GM12878 (cell line): Measurements from ENCODE around the gene UBXN11. TPM values are rescaled to one million over a fixed set of nuclear protein-coding genes. Genes with fewer than 3 reads are reported as not detected.

Experiments
- CHD1 ChIP-seq: IDR thresholded peaks from 2 replicates; pipeline ENCODE4 v1.6.1; 2012; ENCODE audit warnings: low read depth, low read length, improper control_type of control experiment
- EGR1 ChIP-seq, 2 experiments: IDR thresholded peaks; 1 replicate in 1 of 2; 2 replicates in 1 of 2; pipeline ENCODE4 v1.6.1; 2011 to 2012; ENCODE audit warnings: low read depth in 2 of 2, low read length in 2 of 2, borderline replicate concordance in 1 of 2, mild to moderate bottlenecking in 1 of 2, moderate library complexity in 1 of 2
- EZH2 ChIP-seq: IDR thresholded peaks from 2 replicates; pipeline ENCODE4 v1.6.1; 2012; ENCODE audit warnings: low read depth, mild to moderate bottlenecking, control low read depth, inconsistent platforms, low read length, borderline replicate concordance; ENCODE audit not compliant: control insufficient read depth
- FOS ChIP-seq: IDR thresholded peaks from 3 replicates; pipeline ENCODE4 v1.6.1; 2011; ENCODE audit warnings: borderline replicate concordance; ENCODE audit not compliant: insufficient read length; ENCODE audit errors: extremely low read depth
- IRF3 ChIP-seq: fragments of 450-650 bp; IDR thresholded peaks from 2 replicates; pipeline ENCODE4 v1.6.1; 2014; ENCODE audit warnings: mild to moderate bottlenecking
- JUND ChIP-seq: IDR thresholded peaks from 2 replicates; pipeline ENCODE4 v1.6.1; 2012; ENCODE audit warnings: low read depth, mild to moderate bottlenecking, low read length, improper control_type of control experiment, moderate library complexity
- NBN ChIP-seq: fragments of 450-650 bp; IDR thresholded peaks from 2 replicates; pipeline ENCODE4 v1.6.1; 2016
- PAX5 ChIP-seq: IDR thresholded peaks from 2 replicates; pipeline ENCODE4 v1.6.1; 2011; ENCODE audit warnings: low read depth, low read length, borderline replicate concordance
- POLR2AphosphoS2 ChIP-seq: IDR thresholded peaks from 2 replicates; pipeline ENCODE4 v1.6.1; 2011; ENCODE audit warnings: low read depth, mild to moderate bottlenecking, low read length, improper control_type of control experiment, moderate library complexity
- RCOR1 ChIP-seq: conservative IDR thresholded peaks from 2 replicates; pipeline ENCODE4 v1.6.1; 2012; ENCODE audit warnings: low read depth, low read length, improper control_type of control experiment
- RELA ChIP-seq: fragments of 450-650 bp; IDR thresholded peaks from 2 replicates; pipeline ENCODE4 v1.8.0; 2014; ENCODE audit warnings: borderline replicate concordance; ENCODE audit not compliant: partially characterized antibody
- REST ChIP-seq: IDR thresholded peaks from 2 replicates; pipeline ENCODE4 v1.6.1; 2012; ENCODE audit warnings: mild to moderate bottlenecking, low read depth, low read length
- SREBF2 ChIP-seq: IDR thresholded peaks from 2 replicates; pipeline ENCODE4 v1.6.1; 2012; ENCODE audit warnings: mild to moderate bottlenecking, low read length
- SRF ChIP-seq, 2 experiments: IDR thresholded peaks; 2 replicates each; pipeline ENCODE4 v1.6.1; 2011; ENCODE audit warnings: low read depth in 2 of 2, low read length in 2 of 2, mild to moderate bottlenecking in 1 of 2, moderate library complexity in 1 of 2
- STAT1 ChIP-seq: fragments of 450-650 bp; conservative IDR thresholded peaks from 2 replicates; pipeline ENCODE4 v1.6.1; 2014; ENCODE audit warnings: antibody characterized with exemption, mild to moderate bottlenecking
- ZBTB4 ChIP-seq: fragments of 450-650 bp; formaldehyde crosslinking; IDR thresholded peaks from 2 replicates; pipeline ENCODE4 v1.4.0; 2022; ENCODE audit warnings: mild to moderate bottlenecking, moderate library complexity
- ZBTB40 ChIP-seq: fragments of 450-650 bp; IDR thresholded peaks from 2 replicates; pipeline ENCODE4 v1.6.1; 2016; ENCODE audit warnings: mild to moderate bottlenecking, moderate library complexity, borderline replicate concordance
- polyA plus RNA-seq, 11 experiments: library from polyadenylated mRNA; depleted of rRNA in 4 of 11; unstranded in 6 of 11; stranded (reverse) in 5 of 11; fragments of >200 nt; fragmentation: Nextera tagmentation in 4 of 11; fragmentation: Illumina TruSeq in 1 of 11; extraction: Ambion mirVana in 4 of 11; extraction: Trizol in 1 of 11; gene quantifications; 1 replicate in 1 of 11; 2 replicates in 10 of 11; pipeline versions ENCODE4 v1.2.1 to v1.2.3, GENCODE V29; 2011 to 2016; ENCODE audit warnings: inconsistent platforms in 2 of 11, missing spikeins in 2 of 11, low read depth in 1 of 11
- total RNA-seq, 4 experiments: library from RNA; depleted of rRNA in 3 of 4; stranded (reverse); fragments of >200 nt in 3 of 4; fragmentation: Illumina TruSeq in 1 of 4; extraction: Trizol in 1 of 4; gene quantifications; 2 replicates each; pipeline versions ENCODE4 v1.2.1 to v1.2.3, GENCODE V29; 2013 to 2021

UBXN11 gene
- total and polyA plus RNA-seq, 10 of the 15 experiments (the other 5 are each of a cell fraction or from before 2014, with no cell fraction given) = 0.32 to 34.4 (median 9.6) TPM

DNA sequence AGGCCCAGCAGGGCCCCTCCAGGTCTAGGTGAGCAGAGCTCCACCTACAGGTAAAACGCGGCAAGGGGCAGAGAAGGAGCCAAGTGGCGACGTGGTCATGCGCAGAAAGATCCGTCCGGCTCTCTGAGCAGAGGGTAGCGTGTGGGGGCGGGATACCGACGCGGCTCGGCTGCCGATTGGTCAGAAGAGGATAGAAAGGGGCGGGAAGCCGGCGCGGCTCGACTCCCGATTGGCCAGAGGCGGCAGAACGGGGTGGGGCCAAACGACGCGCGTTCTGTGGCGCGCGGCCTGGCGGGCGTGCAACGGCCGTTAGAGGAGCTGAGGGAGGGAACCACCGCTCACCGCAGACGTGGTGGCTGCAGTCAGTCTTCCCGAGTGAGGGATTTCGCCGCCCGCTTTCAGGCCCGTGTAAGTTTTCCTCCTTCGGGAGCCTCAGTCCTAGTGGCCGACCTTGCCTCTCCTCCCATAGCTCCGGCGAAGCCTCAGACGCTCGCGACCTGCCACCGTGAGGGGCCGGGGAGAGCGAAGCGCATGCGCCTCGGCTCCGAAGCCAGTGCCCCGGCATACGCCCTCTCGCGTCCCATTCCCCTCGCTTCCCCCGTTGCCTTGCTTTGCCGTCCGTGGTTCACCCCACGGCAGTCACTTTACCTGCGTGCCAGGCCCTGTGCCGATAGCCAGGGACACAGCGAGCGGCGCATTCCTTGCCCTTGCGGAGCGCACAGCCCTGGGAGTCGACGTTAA is 72.4 kb downstream of the UBXN11 start, which contains the start of gene CEP85 (continued):
- TF ChIP-seq STAT1 (no peak), SRF (IDR thresholded peaks at IDR 0.05; ENCODE audit: low read depth in 2 of 2, low read length in 2 of 2) (no peak), JUND (no peak), RELA (peak; percentile 55), IRF3 (peak; percentile 72), ZBTB40 (no peak), POLR2AphosphoS2 (peak; percentile 55; the same call in 1 of the 2 replicates), CHD1 (no peak), ZBTB4 (no peak), PAX5 (no peak), EGR1 (IDR thresholded peaks at IDR 0.05; ENCODE audit: borderline replicate concordance in 1 of 2, low read depth in 2 of 2, low read length in 2 of 2) (peak in 1 of 2 experiments; percentile 78; a peak in 2 of 3 replicates), NBN (0 out of 2 replicates have a peak, but pooled peaks have one; percentile 75), FOS (peak; percentile 39), RCOR1 (no peak), EZH2 (no peak), REST (no peak), SREBF2 (no peak)
